ENCODE results near the gene AKT1.

The AKT1 gene

DNA sequence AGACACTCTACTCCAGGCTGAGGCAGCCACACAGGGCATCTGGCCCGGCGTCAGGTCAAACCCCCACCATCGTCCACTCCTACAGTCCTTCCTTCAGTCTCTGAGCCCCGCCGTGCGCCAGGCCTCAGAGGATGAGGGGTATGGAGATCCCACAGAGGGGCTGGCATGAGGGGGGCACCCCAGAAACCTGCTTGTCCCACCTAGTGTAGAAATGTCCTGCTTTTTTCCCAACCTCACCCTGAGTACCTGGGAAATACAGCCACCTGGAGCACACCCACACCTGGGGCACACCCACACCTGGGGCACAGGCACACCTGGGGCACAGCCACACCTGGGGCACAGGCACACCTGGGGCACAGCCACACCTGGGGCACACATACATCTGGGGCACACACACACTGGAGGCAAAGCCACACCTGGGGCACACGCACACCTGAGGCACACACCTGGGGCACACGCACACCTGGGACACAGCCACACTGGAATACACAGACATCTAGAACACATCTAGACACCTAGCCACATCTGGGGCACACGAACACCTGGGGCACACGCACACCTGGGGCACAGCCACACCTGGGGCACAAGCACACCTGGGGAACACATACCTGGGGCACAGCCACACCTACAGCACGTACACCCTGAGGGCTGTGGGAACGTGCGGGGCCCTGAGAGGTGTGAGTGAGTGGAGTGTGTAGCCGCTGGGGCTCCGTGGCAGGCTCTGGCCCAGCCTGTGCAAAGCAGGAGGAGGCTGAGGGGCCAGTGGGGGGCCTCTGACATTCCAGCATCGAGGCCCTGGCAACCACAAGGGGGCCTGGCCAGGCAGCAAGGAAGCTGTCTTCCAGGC, 18.4 kb downstream of the AKT1 start:
- Histone ChIP-seq H3K9me3 (no peaks in the 10 kb centered on the region), H3K4me3 (no peak overlapping the region), H3K27me3 (no peaks in the 10 kb centered on the region), H3K27ac (no peak overlapping the region), H3K36me3 (peaks cover 12 to 96% (median 62%) of the 10 kb centered on the region in 3 donors), H3K4me1 (peaks cover 0 to 6% (median 0%) of the 10 kb centered on the region in 4 donors)
- TF ChIP-seq, protein P1, sequence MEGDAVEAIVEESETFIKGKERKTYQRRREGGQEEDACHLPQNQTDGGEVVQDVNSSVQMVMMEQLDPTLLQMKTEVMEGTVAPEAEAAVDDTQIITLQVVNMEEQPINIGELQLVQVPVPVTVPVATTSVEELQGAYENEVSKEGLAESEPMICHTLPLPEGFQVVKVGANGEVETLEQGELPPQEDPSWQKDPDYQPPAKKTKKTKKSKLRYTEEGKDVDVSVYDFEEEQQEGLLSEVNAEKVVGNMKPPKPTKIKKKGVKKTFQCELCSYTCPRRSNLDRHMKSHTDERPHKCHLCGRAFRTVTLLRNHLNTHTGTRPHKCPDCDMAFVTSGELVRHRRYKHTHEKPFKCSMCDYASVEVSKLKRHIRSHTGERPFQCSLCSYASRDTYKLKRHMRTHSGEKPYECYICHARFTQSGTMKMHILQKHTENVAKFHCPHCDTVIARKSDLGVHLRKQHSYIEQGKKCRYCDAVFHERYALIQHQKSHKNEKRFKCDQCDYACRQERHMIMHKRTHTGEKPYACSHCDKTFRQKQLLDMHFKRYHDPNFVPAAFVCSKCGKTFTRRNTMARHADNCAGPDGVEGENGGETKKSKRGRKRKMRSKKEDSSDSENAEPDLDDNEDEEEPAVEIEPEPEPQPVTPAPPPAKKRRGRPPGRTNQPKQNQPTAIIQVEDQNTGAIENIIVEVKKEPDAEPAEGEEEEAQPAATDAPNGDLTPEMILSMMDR (IDR thresholded peaks at IDR 0.05) = no peak
- no peak for DNase-seq
- intact Hi-C loops (cut with DNase I; ENCODE audit: low total_unique reads) = no loop called here

- DNase-seq = no peak
- no peak overlapping the region for H3K4me3 ChIP-seq
- TF ChIP-seq, protein P1 (IDR thresholded peaks at IDR 0.05) = no peak
- intact Hi-C loops (cut with DNase I; ENCODE audit: low total_unique reads) = no loop called here
- H3K27me3 ChIP-seq = no peaks in the 10 kb centered on the region
- H3K4me1 ChIP-seq = peaks cover 0 to 6% (median 0%) of the 10 kb centered on the region in 4 donors
- no peaks in the 10 kb centered on the region for H3K9me3 ChIP-seq
- H3K27ac ChIP-seq = no peak overlapping the region
- peaks cover 19 to 100% (median 67%) of the 10 kb centered on the region in 3 donors for H3K36me3 ChIP-seq
Measured at GRCh38 chr14:104776481-104776880, 19.1 kb downstream of the AKT1 start.

- H3K4me3 ChIP-seq = no peak overlapping the region
- intact Hi-C loops (cut with DNase I; ENCODE audit: low total_unique reads) = no loop called here
- TF ChIP-seq, protein P1 (IDR thresholded peaks at IDR 0.05) = no peak
- H3K36me3 ChIP-seq = peaks cover 33 to 100% (median 68%) of the 10 kb centered on the region in 3 donors
- peaks cover 0 to 6% (median 5%) of the 10 kb centered on the region in 3 donors for H3K9me3 ChIP-seq
- H3K4me1 ChIP-seq = peaks cover 0 to 6% (median 0%) of the 10 kb centered on the region in 4 donors
- H3K27me3 ChIP-seq = no peaks in the 10 kb centered on the region
- no peak overlapping the region for H3K27ac ChIP-seq
- no peak for DNase-seq
Measured at GRCh38 chr14:104775073-104775489, 20.5 kb downstream of the AKT1 start.

DNA sequence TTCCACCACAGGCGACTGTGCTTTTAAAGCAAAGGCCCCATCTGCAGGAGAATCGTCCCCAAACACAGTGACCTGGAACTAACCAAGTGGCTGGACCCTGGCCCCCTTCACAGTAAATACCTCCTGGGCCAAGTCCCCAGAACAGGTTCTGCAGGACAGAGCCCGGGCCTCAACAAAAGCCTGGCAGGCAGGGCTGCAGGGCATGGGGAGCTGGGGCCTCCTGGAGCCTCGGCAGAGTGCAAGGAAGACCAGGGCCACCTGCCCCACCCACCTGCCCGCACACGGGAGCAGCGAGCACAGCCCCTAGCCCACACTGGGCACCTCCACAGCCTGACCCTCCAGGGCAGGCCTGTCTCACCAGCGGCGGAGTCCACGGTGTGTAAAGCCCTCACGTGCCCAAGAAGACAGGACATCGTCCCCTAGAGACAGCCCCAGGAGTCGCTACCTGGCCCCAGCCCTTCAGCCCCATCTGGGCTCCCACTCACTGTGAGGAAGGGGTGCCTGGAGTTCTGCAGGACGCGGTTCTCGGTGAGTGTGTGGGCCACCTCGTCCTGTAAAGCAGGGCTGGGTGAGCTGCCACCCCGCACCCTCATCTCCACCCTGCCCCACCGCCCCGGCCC, 21.0 kb downstream of the AKT1 start:
- Histone ChIP-seq H3K9me3 (peaks cover 0 to 6% (median 5%) of the 10 kb centered on the region in 3 donors), H3K4me1 (peaks cover 0 to 6% (median 0%) of the 10 kb centered on the region in 4 donors), H3K27ac (no peak overlapping the region), H3K36me3 (peaks cover 34 to 100% (median 65%) of the 10 kb centered on the region in 3 donors), H3K4me3 (no peak overlapping the region), H3K27me3 (no peaks in the 10 kb centered on the region)
- no peak for DNase-seq
- intact Hi-C loops (cut with DNase I; ENCODE audit: low total_unique reads) = no loop called here
- TF ChIP-seq, protein P1 (IDR thresholded peaks at IDR 0.05) = no peak

- Histone ChIP-seq H3K9me3 (peaks cover 0 to 6% (median 5%) of the 10 kb centered on the region in 3 donors), H3K4me1 (peaks cover 0 to 10% (median 2%) of the 10 kb centered on the region in 4 donors), H3K27ac (no peak overlapping the region), H3K27me3 (no peaks in the 10 kb centered on the region), H3K36me3 (peaks cover 34 to 93% (median 64%) of the 10 kb centered on the region in 3 donors), H3K4me3 (no peak overlapping the region)
- TF ChIP-seq, protein P1 (IDR thresholded peaks at IDR 0.05) = no peak
- DNase-seq = no peak
- intact Hi-C loops (cut with DNase I; ENCODE audit: low total_unique reads) = no loop called here
Measured at GRCh38 chr14:104773505-104774452, 21.8 kb downstream of the AKT1 start.

All from tibial artery (tissue), 4 donors.